ENCODE results near the gene CEP170B. TPM values are rescaled to one million over a fixed set of nuclear protein-coding genes. Genes with fewer than 3 reads are reported as not detected.

The CEP170B gene
- total RNA-seq, 3 donors from 2014 or later: 10.1 to 14.8 (median 13.8) TPM

- Histone ChIP-seq H3K9me3 (no peaks in the 10 kb centered on the region), H3K4me1 (no peaks in the 10 kb centered on the region), H3K27me3 (no peaks in the 10 kb centered on the region), H3K27ac (no peak overlapping the region), H3K4me3 (no peak overlapping the region), H3K36me3 (no peaks in the 10 kb centered on the region)
- intact Hi-C loops (cut with DNase I; ENCODE audit: low total_unique reads): no loop called here
- TF ChIP-seq CTCF (IDR thresholded peaks at IDR 0.05) (no peak), POLR2AphosphoS5 (IDR thresholded peaks at IDR 0.05) (no peak), POLR2A (IDR thresholded peaks at IDR 0.05) (no peak)
- no peak for DNase-seq (ENCODE audit: low spot score in 2 of 2)
Measured at GRCh38 chr14:104938960-104939359, 73.9 kb downstream of the CEP170B start.

- H3K27ac ChIP-seq: peak overlapping the region in 1 of 2 donors; percentile 51
- no peak for TF ChIP-seq POLR2A (IDR thresholded peaks at IDR 0.05)
- TF ChIP-seq POLR2AphosphoS5 (IDR thresholded peaks at IDR 0.05): no peak
- no peak for TF ChIP-seq CTCF (IDR thresholded peaks at IDR 0.05)
- H3K4me1 ChIP-seq: no peaks in the 10 kb centered on the region
- peak in 1 of 2 donors; percentile 46 for DNase-seq (ENCODE audit: low spot score in 2 of 2)
- H3K27me3 ChIP-seq: no peaks in the 10 kb centered on the region
- no peaks in the 10 kb centered on the region for H3K9me3 ChIP-seq
- no peaks in the 10 kb centered on the region for H3K36me3 ChIP-seq
- intact Hi-C loops (cut with DNase I; ENCODE audit: low total_unique reads): no loop called here
- no peak overlapping the region for H3K4me3 ChIP-seq
Measured at GRCh38 chr14:104939666-104940410, 74.8 kb downstream of the CEP170B start.

GRCh38 chr14:104940526-104941150, 75.6 kb downstream of the CEP170B start:
- Histone ChIP-seq H3K36me3 (no peaks in the 10 kb centered on the region), H3K27me3 (no peaks in the 10 kb centered on the region), H3K4me1 (no peaks in the 10 kb centered on the region), H3K4me3 (no peak overlapping the region), H3K9me3 (no peaks in the 10 kb centered on the region), H3K27ac (no peak overlapping the region)
- intact Hi-C loops (cut with DNase I; ENCODE audit: low total_unique reads): no loop called here
- TF ChIP-seq POLR2A (IDR thresholded peaks at IDR 0.05): no peak
- TF ChIP-seq POLR2AphosphoS5 (IDR thresholded peaks at IDR 0.05): no peak
- TF ChIP-seq CTCF (IDR thresholded peaks at IDR 0.05): no peak
- DNase-seq (ENCODE audit: low spot score in 2 of 2): no peak

DNA sequence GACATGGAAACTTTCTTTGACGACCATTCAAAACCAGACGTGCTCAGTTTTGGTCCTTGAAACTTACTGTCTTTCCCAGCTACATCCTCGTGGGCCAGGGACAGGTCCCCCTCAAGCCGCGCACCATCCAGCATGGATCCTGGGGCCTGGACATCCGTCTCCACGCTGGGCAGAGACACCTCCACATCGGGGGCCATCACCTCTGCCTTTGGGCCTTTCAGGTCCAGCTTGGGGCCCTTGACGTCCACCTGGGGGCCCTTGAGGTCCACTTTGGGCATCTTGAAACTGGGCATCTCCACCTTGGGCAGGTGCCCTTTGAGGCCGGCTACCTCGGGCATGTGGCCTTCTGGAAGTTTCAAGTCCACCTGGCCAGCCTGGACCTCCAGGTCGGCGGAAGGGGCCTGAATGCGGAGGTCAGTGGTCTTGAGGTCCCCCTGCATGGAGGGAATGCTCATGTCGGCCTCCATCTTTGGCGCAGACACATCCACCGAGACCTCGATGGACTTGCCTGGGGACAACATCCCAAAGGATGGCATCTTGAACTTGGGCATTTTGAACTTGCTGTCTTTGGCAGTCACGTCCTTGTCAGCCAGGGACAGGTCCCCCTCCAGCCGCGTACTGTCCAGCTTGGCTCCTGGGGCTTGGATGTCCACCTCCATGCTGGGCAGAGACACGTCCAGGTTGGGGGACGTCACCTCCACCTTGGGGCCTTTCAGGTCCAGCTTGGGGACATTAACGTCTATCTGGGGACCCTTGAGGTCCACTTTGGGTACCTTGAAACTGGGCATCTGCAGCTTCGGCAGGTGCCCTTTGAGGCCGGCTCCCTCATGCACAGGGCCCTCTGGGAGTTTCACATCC, 76.7 kb downstream of the CEP170B start:
- intact Hi-C loops (cut with DNase I; ENCODE audit: low total_unique reads): no loop called here

More for the DNA sequence above, 76.7 kb downstream of the CEP170B start:
- Histone ChIP-seq H3K27ac (no peak overlapping the region), H3K4me1 (no peaks in the 10 kb centered on the region), H3K36me3 (no peaks in the 10 kb centered on the region), H3K27me3 (no peaks in the 10 kb centered on the region), H3K9me3 (no peaks in the 10 kb centered on the region), H3K4me3 (no peak overlapping the region)
- TF ChIP-seq POLR2AphosphoS5 (IDR thresholded peaks at IDR 0.05): no peak
- TF ChIP-seq CTCF (IDR thresholded peaks at IDR 0.05): no peak
- TF ChIP-seq POLR2A (IDR thresholded peaks at IDR 0.05): no peak
- peak in 1 of 2 donors; percentile 50 for DNase-seq (ENCODE audit: low spot score in 2 of 2)
